Kidney (tissue), 14 donors: ENCODE results near the gene MRPL34. TPM values are rescaled to one million over a fixed set of nuclear protein-coding genes. Genes with fewer than 3 reads are reported as not detected.
A peak's percentile ranks its signal among the peaks of the same experiment; 100 is the strongest.

Experiments used
- DNase-seq, 5 donors: peaks; one replicate each; pipeline ENCODE4 v3.0.0-alpha.2; 2013 to 2020
- FAIRE-seq: peaks from 2 replicates; lab custom pipeline; 2012; peaks lifted over from hg19 to GRCh38; lab: Jason Lieb, UNC
- H3K27ac ChIP-seq, 2 donors: one replicate each; pipeline ENCODE4 v1.7.0; 2013; ENCODE audit warnings: low read depth in 2 of 2, low read length in 2 of 2, inconsistent platforms in 1 of 2
- H3K27me3 ChIP-seq: one replicate; pipeline ENCODE4 v1.7.1; 2013; ENCODE audit warnings: low read length, inconsistent platforms; ENCODE audit not compliant: control insufficient read depth, insufficient read depth
- H3K36me3 ChIP-seq, 3 donors: one replicate each; pipeline versions ENCODE4 v1.7.0 to v1.7.1; 2013; ENCODE audit warnings: low read length in 3 of 3, control low read depth in 1 of 3, inconsistent platforms in 1 of 3; ENCODE audit not compliant: insufficient read depth in 3 of 3, control insufficient read depth in 2 of 3
- H3K4me1 ChIP-seq, 3 donors: one replicate each; pipeline versions ENCODE4 v1.7.0 to v1.7.1; 2013; ENCODE audit warnings: low read length in 3 of 3, inconsistent platforms in 1 of 3, low read depth in 1 of 3; ENCODE audit not compliant: control insufficient read depth in 2 of 3, insufficient read depth in 2 of 3
- H3K4me3 ChIP-seq, 3 donors: one replicate each; pipeline versions ENCODE4 v1.7.0 to v1.8.1; 2013; ENCODE audit warnings: low read length in 3 of 3, control low read depth in 1 of 3, inconsistent platforms in 1 of 3
- H3K9ac ChIP-seq, 3 donors: one replicate each; pipeline versions ENCODE4 v1.7.0 to v1.7.1; 2013; ENCODE audit warnings: low read length in 3 of 3, control low read depth in 1 of 3, inconsistent platforms in 1 of 3
- H3K9me3 ChIP-seq, 3 donors: one replicate each; pipeline versions ENCODE4 v1.7.0 to v1.7.1; 2013; ENCODE audit warnings: low read length in 3 of 3, control low read depth in 1 of 3, inconsistent platforms in 1 of 3; ENCODE audit not compliant: control insufficient read depth in 2 of 3, insufficient read depth in 1 of 3
- intact Hi-C: fragments of 100-400 bp; cut with DNase I; formaldehyde crosslinking; loops from one replicate; pipeline ENCODE4 v1.11.1; 2022
- polyA plus RNA-seq: library from polyadenylated mRNA; stranded (reverse); fragments of 350-450 nt; fragmentation: Illumina TruSeq; extraction: RNeasy Lipid Tissue Mini Kit (QIAGEN cat#74804); gene quantifications from one replicate; pipeline ENCODE4 v1.2.3, GENCODE V29; 2014; ENCODE audit warnings: low read depth, low replicate concordance; ENCODE audit not compliant: insufficient read depth
- total RNA-seq: library from RNA; stranded (reverse); fragmentation: NEBNext Ultra II Directional; extraction: Animal tissue kit (Norgen Biotek cat#: 25700); gene quantifications from one replicate; pipeline ENCODE4 v1.2.1, GENCODE V29; 2021
- TF ChIP-seq, protein P1 (sequence below): IDR thresholded peaks from 3 replicates; pipeline ENCODE4 v1.5.1; 2012; ENCODE audit warnings: mild to moderate bottlenecking, moderate library complexity, borderline replicate concordance; ENCODE audit not compliant: insufficient read depth; ENCODE audit errors: extremely low read depth
- donor health status: control.
- donor health status: control.
- donor health status: control.
- donor health status: control.
- donor health status: control.
- donor health status: DM: yes; HTN: yes; CAD: no.
- donor health status: Normal renal cell carcinoma (clear cell type).

Gene MRPL34
- total and polyA plus RNA-seq, 2 donors from 2014 or later: 59.3 to 369 TPM

DNA sequence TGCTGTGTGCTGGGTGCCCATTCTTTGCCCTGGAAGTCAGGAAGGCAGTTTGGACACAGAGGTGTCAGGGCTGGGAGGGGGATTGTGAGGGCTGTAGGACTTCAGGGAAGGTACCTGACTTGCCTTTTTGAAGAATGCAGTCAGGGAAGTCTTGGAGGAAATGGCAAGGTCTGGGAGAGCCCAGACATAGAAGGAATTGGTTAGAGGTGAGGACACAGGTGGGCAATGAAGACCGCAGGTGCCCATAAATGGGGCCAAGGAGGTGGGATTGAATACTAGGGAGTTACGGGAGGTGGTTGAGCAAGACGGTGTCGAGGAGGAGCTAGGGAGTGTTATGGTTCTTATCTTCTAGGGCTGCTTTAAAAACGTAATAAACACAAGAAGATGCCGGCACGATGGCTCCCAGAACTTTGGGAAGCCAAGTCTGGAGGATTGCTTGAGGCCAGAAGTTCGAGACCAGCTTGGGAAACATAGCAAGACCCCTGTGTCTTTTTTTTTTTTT, 2.3 kb downstream of the MRPL34 start:
- TF ChIP-seq, protein P1, sequence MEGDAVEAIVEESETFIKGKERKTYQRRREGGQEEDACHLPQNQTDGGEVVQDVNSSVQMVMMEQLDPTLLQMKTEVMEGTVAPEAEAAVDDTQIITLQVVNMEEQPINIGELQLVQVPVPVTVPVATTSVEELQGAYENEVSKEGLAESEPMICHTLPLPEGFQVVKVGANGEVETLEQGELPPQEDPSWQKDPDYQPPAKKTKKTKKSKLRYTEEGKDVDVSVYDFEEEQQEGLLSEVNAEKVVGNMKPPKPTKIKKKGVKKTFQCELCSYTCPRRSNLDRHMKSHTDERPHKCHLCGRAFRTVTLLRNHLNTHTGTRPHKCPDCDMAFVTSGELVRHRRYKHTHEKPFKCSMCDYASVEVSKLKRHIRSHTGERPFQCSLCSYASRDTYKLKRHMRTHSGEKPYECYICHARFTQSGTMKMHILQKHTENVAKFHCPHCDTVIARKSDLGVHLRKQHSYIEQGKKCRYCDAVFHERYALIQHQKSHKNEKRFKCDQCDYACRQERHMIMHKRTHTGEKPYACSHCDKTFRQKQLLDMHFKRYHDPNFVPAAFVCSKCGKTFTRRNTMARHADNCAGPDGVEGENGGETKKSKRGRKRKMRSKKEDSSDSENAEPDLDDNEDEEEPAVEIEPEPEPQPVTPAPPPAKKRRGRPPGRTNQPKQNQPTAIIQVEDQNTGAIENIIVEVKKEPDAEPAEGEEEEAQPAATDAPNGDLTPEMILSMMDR: no peak
- peaks cover 0 to 30% (median 15%) of the 10 kb centered on the region in 3 donors for H3K4me1 ChIP-seq
- no peak overlapping the region for H3K9ac ChIP-seq
- H3K36me3 ChIP-seq: no peaks in the 10 kb centered on the region
- DNase-seq (no peak), FAIRE-seq (no peak)
- H3K27ac ChIP-seq: no peak overlapping the region
- intact Hi-C loops: no loop called here
- no peaks in the 10 kb centered on the region for H3K27me3 ChIP-seq
- H3K9me3 ChIP-seq: no peaks in the 10 kb centered on the region
- no peak overlapping the region for H3K4me3 ChIP-seq

DNA sequence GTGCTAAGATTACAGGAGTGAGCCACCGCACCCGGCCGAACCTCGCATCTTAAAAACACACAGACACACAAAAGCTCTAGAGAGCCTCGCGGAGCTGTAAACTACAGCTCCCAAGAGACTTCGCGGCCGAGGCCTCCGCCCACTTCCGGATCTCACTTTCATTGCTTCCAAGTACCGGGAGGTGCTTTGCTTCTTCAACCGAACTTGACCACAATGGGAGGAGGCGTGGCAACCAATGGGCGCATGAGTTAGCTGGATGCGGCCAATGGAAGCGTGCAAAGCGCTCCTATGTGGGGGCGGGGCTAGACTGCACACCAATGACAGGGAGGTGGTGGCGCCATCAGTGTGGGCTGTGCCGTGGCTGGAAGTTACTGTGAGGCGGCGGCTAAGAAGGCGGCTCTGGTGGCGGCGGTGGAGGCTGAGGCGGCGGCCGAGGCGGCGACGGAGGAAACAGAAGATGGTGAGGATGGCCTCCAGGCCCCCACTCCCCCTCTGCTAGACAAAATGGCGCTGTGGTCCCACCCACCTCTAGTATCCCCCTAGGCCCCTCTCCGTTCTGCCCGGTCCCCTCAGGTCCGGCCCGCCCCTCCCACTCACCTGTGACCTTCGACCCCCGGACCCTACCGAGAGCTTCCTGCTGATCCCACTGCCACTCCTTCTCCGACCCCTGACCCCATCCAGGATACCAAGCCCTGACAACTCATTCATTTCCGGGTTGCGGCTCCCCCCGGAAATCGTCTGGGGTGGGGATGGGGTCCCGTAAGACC, 3.7 kb downstream of the MRPL34 start, which contains the start of gene DDA1:
Gene DDA1 (plus strand): TSS at position 366 of the 767 bp plus-strand sequence. CDS start 92 bp downstream, at position 458.
- Histone ChIP-seq H3K27ac (peak within 1 kb of the TSS in 1 of 2 donors; percentile 57), H3K36me3 (peaks cover 0 to 6% (median 2%) of the 10 kb centered on the region in 3 donors), H3K9me3 (no peaks in the 10 kb centered on the region), H3K4me1 (peaks cover 0 to 30% (median 6%) of the 10 kb centered on the region in 3 donors), H3K9ac (peak within 1 kb of the TSS; percentile 67 to 68 (median 68)), H3K27me3 (no peaks in the 10 kb centered on the region), H3K4me3 (peak within 1 kb of the TSS; percentile 80 to 87 (median 81))
- TF ChIP-seq, protein P1: no peak
- FAIRE-seq (peak; percentile 99), DNase-seq (peak; percentile 99 to 100 (median 100))
- intact Hi-C loops: no loop called here

DNA sequence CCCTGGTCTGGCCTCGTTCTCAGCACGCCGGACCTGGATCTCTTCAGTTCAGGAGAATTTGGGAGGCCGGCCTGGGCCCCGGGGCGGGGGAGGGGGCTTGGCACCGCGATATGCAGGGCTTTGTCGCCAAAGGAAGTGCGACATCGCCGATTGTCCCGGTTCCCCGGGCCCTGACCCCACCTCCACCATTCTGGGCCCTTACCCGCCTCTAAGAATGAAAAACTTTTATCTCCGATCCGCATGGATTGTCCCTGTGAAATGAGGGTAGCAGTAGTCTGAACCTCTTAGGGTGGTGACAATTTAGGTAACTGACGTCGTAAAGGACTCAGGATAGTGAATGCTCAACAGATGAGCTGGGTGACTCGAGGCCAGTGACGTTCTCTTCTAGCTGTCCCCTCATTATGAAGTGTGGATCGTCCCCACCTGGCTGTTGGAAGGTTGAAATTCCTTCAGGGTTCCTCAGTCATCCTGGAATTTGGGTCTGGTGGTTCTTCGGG, 4.3 kb downstream of the MRPL34 start:
- H3K9ac ChIP-seq: peak overlapping the region; percentile 67 to 68 (median 68)
- H3K4me3 ChIP-seq: peak overlapping the region; percentile 80 to 87 (median 81)
- H3K27me3 ChIP-seq: no peaks in the 10 kb centered on the region
- intact Hi-C loops: no loop called here
- no peak overlapping the region for H3K27ac ChIP-seq
- H3K9me3 ChIP-seq: no peaks in the 10 kb centered on the region
- TF ChIP-seq, protein P1: no peak
- H3K4me1 ChIP-seq: peaks cover 0 to 26% (median 6%) of the 10 kb centered on the region in 3 donors
- peaks cover 0 to 11% (median 2%) of the 10 kb centered on the region in 3 donors for H3K36me3 ChIP-seq
- FAIRE-seq (no peak), DNase-seq (no peak)
